HFFc6 (cell line): Measurements from ENCODE around the gene OR2A12. TPM values are rescaled to one million over a fixed set of nuclear protein-coding genes. Genes with fewer than 3 reads are reported as not detected.
A peak's percentile ranks its signal among the peaks of the same experiment; 100 is the strongest.
"Not testable (repeated sequence)": the region's sequence is repeated elsewhere in the genome, so short reads cannot be mapped to it uniquely, and the experiment has no call there.

ENCODE experiments used
- DNase-seq: peaks from one replicate; pipeline ENCODE4 v3.0.0-alpha.2; 2018
- H3K27ac Mint-ChIP-seq: 2 replicates; pipeline ENCODE4 v1.8.0; 2020; ENCODE audit warnings: mild to moderate bottlenecking, mixed read lengths
- H3K27me3 Mint-ChIP-seq: 2 replicates; pipeline ENCODE4 v1.8.0; 2021; ENCODE audit warnings: mild to moderate bottlenecking, moderate library complexity, mixed read lengths; ENCODE audit not compliant: insufficient read depth
- H3K36me3 Mint-ChIP-seq: 2 replicates; pipeline ENCODE4 v1.8.0; 2021; ENCODE audit warnings: low read depth, mixed read lengths
- H3K4me1 Mint-ChIP-seq: 2 replicates; pipeline ENCODE4 v1.8.0; 2020; ENCODE audit warnings: low read depth, mixed read lengths
- H3K4me3 Mint-ChIP-seq: 2 replicates; pipeline ENCODE4 v1.8.0; 2020; ENCODE audit warnings: mild to moderate bottlenecking, moderate library complexity, mixed read lengths
- H3K9me3 Mint-ChIP-seq: 2 replicates; pipeline ENCODE4 v1.8.0; 2020; ENCODE audit warnings: mild to moderate bottlenecking, mixed read lengths
- total RNA-seq, 6 experiments: library from RNA; stranded (reverse); fragmentation: NEBNext Ultra II Directional; extraction: Animal tissue kit (Norgen Biotek cat#: 25700); gene quantifications; 2 replicates in 1 of 6; 3 replicates in 5 of 6; pipeline ENCODE4 v1.2.3, GENCODE V29; 2021
- TF ChIP-seq, protein P1 (sequence below): fragments of 200-600 bp; sonication (generic); IDR thresholded peaks from 2 replicates; pipeline ENCODE4 v1.5.0; 2021; ENCODE audit warnings: antibody characterized with exemption, mild to moderate bottlenecking

Gene OR2A12
- total RNA-seq, 6 experiments from 2014 or later: not detected

DNA sequence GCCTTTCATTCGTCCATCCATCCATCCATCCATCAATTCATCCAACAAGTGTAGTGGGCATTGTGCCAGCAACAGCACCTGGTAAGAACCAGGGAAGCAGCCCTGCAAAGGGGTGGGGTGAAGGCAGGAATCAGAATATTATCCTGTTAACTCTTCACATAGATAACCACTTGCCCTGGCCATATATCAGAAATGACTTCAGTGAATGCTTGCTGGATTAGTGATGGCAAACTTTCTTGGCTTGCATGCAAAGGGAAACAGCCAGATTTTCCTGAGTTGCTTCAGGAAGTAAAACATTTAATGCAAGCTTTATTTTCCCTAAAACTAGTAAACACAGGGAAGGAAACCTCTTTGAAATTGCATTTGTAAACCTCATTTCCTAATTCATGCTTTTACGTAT is 36.6 kb upstream of the OR2A12 start:
- no peaks in the 10 kb centered on the region; the same call in 1 of the 2 replicates for H3K27me3 Mint-ChIP-seq
- H3K9me3 Mint-ChIP-seq: no peaks in the 10 kb centered on the region; the same call in 1 of the 2 replicates
- no peaks in the 10 kb centered on the region for H3K4me1 Mint-ChIP-seq

DNA sequence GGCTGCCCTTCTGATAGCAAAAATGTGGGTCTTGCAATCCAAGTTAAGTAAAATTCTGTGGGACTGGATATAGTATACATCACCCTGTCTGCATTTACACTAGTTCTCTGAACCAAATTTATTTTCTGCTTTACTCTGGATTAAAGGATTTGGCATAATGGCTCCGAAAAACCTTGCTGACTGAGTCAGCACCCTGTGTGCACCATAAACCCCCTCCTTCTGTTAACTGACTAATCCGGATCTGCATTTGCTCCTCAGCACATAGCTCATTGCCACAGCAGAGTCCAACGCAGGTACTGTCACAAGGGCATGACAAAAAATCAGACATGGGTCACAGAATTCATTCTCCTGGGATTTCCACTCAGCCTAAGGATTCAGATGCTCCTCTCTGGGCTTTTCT is 36.0 kb upstream of the OR2A12 start:
- TF ChIP-seq, protein P1, sequence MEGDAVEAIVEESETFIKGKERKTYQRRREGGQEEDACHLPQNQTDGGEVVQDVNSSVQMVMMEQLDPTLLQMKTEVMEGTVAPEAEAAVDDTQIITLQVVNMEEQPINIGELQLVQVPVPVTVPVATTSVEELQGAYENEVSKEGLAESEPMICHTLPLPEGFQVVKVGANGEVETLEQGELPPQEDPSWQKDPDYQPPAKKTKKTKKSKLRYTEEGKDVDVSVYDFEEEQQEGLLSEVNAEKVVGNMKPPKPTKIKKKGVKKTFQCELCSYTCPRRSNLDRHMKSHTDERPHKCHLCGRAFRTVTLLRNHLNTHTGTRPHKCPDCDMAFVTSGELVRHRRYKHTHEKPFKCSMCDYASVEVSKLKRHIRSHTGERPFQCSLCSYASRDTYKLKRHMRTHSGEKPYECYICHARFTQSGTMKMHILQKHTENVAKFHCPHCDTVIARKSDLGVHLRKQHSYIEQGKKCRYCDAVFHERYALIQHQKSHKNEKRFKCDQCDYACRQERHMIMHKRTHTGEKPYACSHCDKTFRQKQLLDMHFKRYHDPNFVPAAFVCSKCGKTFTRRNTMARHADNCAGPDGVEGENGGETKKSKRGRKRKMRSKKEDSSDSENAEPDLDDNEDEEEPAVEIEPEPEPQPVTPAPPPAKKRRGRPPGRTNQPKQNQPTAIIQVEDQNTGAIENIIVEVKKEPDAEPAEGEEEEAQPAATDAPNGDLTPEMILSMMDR: no peak
- H3K9me3 Mint-ChIP-seq: no peaks in the 10 kb centered on the region; the same call in 1 of the 2 replicates
- no peak overlapping the region for H3K4me3 Mint-ChIP-seq
- DNase-seq: no peak
- H3K36me3 Mint-ChIP-seq: no peaks in the 10 kb centered on the region
- no peaks in the 10 kb centered on the region for H3K4me1 Mint-ChIP-seq
- H3K27me3 Mint-ChIP-seq: no peaks in the 10 kb centered on the region; the same call in 1 of the 2 replicates
- H3K27ac Mint-ChIP-seq: no peak overlapping the region

More for the DNA sequence above, 36.6 kb upstream of the OR2A12 start:
- Mint-ChIP-seq H3K4me3 (no peak overlapping the region), H3K27ac (no peak overlapping the region), H3K36me3 (no peaks in the 10 kb centered on the region)
- no peak for DNase-seq
- TF ChIP-seq, protein P1: no peak

DNA sequence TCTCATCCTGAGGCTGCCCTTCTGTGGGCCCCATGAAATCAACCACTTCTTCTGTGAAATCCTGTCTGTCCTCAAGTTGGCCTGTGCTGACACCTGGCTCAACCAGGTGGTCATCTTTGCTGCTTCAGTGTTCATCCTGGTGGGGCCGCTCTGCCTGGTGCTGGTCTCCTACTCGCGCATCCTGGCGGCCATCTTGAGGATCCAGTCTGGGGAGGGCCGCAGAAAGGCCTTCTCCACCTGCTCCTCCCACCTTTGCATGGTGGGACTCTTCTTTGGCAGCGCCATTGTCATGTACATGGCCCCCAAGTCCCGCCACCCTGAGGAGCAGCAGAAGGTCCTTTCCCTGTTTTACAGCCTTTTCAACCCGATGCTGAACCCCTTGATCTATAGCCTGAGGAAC is 35.2 kb upstream of the OR2A12 start:
- DNase-seq, H3K4me3 Mint-ChIP-seq, H3K36me3 Mint-ChIP-seq, H3K27me3 Mint-ChIP-seq, H3K9me3 Mint-ChIP-seq, H3K27ac Mint-ChIP-seq, H3K4me1 Mint-ChIP-seq: not testable (repeated sequence)

DNA sequence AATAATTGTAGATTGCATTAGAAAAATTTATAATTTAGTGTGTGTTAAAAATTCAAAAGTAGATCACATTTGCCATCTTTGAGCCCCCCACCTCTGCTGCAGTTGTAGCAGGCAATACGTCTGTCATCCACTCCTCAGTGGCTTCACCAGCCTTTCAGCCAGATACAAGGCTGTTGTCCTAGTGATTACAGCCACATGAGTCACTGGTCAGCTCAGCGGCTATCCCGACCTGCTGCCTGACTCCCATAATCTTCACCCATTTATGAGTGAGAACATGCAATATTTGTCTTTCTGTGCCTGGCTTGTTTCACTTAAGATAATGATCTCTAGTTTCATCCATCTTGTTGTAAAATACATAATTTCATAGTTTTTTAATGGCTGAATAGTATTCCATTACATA is 28.1 kb upstream of the OR2A12 start:
- TF ChIP-seq, protein P1: no peak
- DNase-seq: peak; percentile 31
- no peaks in the 10 kb centered on the region; the same call in 1 of the 2 replicates for H3K9me3 Mint-ChIP-seq
- H3K27ac Mint-ChIP-seq: no peak overlapping the region
- peaks cover 3% of the 10 kb centered on the region for H3K27me3 Mint-ChIP-seq
- H3K4me1 Mint-ChIP-seq: no peaks in the 10 kb centered on the region
- no peak overlapping the region for H3K4me3 Mint-ChIP-seq
- H3K36me3 Mint-ChIP-seq: no peaks in the 10 kb centered on the region

DNA sequence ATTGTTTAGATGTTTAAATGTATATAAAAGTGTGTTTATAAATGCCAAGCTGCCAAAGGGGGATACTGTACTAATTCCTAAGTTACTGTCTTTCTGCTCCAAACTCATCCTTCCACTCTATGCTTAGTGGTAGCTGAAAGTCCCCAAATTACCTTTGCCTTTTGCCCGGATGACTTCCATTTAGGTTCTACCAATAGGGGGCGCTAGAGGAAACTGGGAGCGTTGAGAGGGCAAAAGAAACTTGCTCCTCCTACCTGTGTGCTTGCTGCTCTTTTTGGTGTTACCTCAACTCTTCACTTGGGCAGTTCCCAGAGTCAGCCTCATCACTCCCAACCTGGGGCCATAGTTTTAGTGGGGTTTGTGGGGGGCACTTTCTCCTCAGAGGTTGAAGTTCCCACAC is 22.4 kb upstream of the OR2A12 start:
- peaks cover 2% of the 10 kb centered on the region for H3K27me3 Mint-ChIP-seq
- no peaks in the 10 kb centered on the region for H3K4me1 Mint-ChIP-seq
- no peak overlapping the region for H3K27ac Mint-ChIP-seq
- no peaks in the 10 kb centered on the region; the same call in 1 of the 2 replicates for H3K9me3 Mint-ChIP-seq
- no peak for DNase-seq
- TF ChIP-seq, protein P1: peak; percentile 13; the same call in 1 of the 2 replicates
- H3K36me3 Mint-ChIP-seq: no peaks in the 10 kb centered on the region
- no peak overlapping the region for H3K4me3 Mint-ChIP-seq

DNA sequence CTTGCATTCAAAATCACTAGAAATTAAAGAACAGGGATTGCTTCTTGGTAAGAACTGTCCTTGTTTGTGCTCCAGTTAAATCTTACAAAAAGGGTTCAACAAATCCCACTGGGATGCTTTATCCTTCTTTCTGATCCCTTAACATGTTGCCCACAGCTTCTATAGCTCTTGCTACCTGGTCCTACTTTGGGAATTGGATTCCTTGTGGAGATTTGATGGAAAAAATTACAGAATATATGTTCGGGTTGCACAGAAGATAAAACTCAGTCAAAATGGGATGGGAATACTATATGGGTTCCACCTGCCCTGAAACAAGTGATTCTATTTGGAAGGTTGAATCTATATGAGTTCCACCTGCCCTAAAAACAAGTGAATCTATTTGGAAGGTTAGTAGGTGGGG is 16.6 kb upstream of the OR2A12 start, which contains the start of gene OR2A25:
TSS of gene OR2A25 (plus strand) at position 301 of the 400 bp plus-strand sequence. CDS start 4,409 bp downstream, outside the sequence.
- Mint-ChIP-seq H3K9me3 (no peaks in the 10 kb centered on the region; the same call in 1 of the 2 replicates), H3K4me1 (no peaks in the 10 kb centered on the region), H3K4me3 (no peak within 1 kb of the TSS), H3K27ac (no peak within 1 kb of the TSS), H3K27me3 (peaks cover 1% of the 10 kb centered on the region; the same call in 1 of the 2 replicates), H3K36me3 (no peaks in the 10 kb centered on the region)
- TF ChIP-seq, protein P1: no peak
- no peak for DNase-seq
